HEK293 (cell line): ENCODE results near the gene PDZD8.

ENCODE experiments used
- CTCF ChIA-PET: fragments of 350-600 bp; formaldehyde crosslinking; extraction: SDS; loops from one replicate; lab custom pipeline; 2021; ENCODE audit warnings: antibody characterized with exemption; lab: Yijun Ruan, JAX
- POLR2A ChIA-PET: fragments of 300-600 bp; formaldehyde crosslinking; extraction: SDS; loops from one replicate; lab custom pipeline; 2020; ENCODE audit warnings: antibody characterized with exemption, inconsistent platforms; lab: Yijun Ruan, JAX
- H3K27ac ChIP-seq: fragments of 200-500 bp; sonication (Bioruptor generic); 2 replicates; pipeline ENCODE4 v1.5.1; 2014; ENCODE audit warnings: low read depth, low read length, control low read depth, inconsistent platforms; ENCODE audit errors: extremely low read depth
- H3K36me3 ChIP-seq, 2 experiments: fragments of 200-500 bp in 1 of 2; sonication (Bioruptor generic) in 1 of 2; 1 replicate in 1 of 2; 2 replicates in 1 of 2; pipeline ENCODE4 v1.5.1; 2014 to 2017; ENCODE audit warnings: inconsistent platforms in 2 of 2, low read length in 2 of 2; ENCODE audit not compliant: control insufficient read depth in 2 of 2, insufficient read depth in 1 of 2
- H3K4me1 ChIP-seq: fragments of 200-500 bp; sonication (Bioruptor generic); 2 replicates; pipeline ENCODE4 v1.5.1; 2014; ENCODE audit warnings: mild to moderate bottlenecking, low read length, inconsistent platforms; ENCODE audit not compliant: control insufficient read depth, insufficient read depth
- H3K4me3 ChIP-seq: 2 replicates; pipeline ENCODE4 v1.5.1; 2011; ENCODE audit warnings: low read depth, mild to moderate bottlenecking, control low read depth, low read length, moderate library complexity
- H3K9me3 ChIP-seq: fragments of 200-500 bp; sonication (Bioruptor generic); 2 replicates; pipeline ENCODE4 v1.5.1; 2014; ENCODE audit warnings: low read depth, low read length, inconsistent platforms; ENCODE audit not compliant: control insufficient read depth, insufficient read depth
- HOXA7 ChIP-seq: sonication (generic); formaldehyde crosslinking; IDR thresholded peaks from 2 replicates; pipeline ENCODE4 v1.8.1; 2022; ENCODE audit warnings: missing genetic modification reagents, borderline replicate concordance
- KLF1 ChIP-seq: fragments of 450-650 bp; formaldehyde crosslinking; IDR thresholded peaks from 2 replicates; pipeline ENCODE4 v1.5.1; 2016; ENCODE audit warnings: missing biosample characterization, missing genetic modification characterization
- RBAK ChIP-seq: fragments of 450-650 bp; formaldehyde crosslinking; IDR thresholded peaks from 2 replicates; pipeline ENCODE4 v1.5.1; 2016; ENCODE audit warnings: missing biosample characterization, missing genetic modification characterization
- REPIN1 ChIP-seq: fragments of 450-650 bp; formaldehyde crosslinking; IDR thresholded peaks from 2 replicates; pipeline ENCODE4 v1.5.1; 2017; ENCODE audit warnings: missing biosample characterization, missing genetic modification characterization, low read depth
- YY1 ChIP-seq: fragments of 450-650 bp; formaldehyde crosslinking; IDR thresholded peaks from 2 replicates; pipeline ENCODE4 v1.5.1; 2018; ENCODE audit warnings: missing biosample characterization, missing genetic modification characterization
- ZBTB49 ChIP-seq: fragments of 450-650 bp; formaldehyde crosslinking; IDR thresholded peaks from 2 replicates; pipeline ENCODE4 v1.5.1; 2016; ENCODE audit warnings: missing biosample characterization, missing genetic modification characterization, low read depth
- ZNF223 ChIP-seq: fragments of 450-650 bp; formaldehyde crosslinking; IDR thresholded peaks from 2 replicates; pipeline ENCODE4 v1.5.1; 2016; ENCODE audit warnings: missing biosample characterization, missing genetic modification characterization
- ZNF266 ChIP-seq: fragments of 450-650 bp; formaldehyde crosslinking; IDR thresholded peaks from 2 replicates; pipeline ENCODE4 v1.5.1; 2016; ENCODE audit warnings: missing biosample characterization, missing genetic modification characterization, low read depth
- ZNF274 ChIP-seq, 2 experiments: fragments of 200-500 bp in 1 of 2; fragments of 450-650 bp in 1 of 2; sonication (Bioruptor generic) in 1 of 2; formaldehyde crosslinking in 1 of 2; IDR thresholded peaks; 2 replicates each; pipeline versions ENCODE4 v1.5.1 to v1.6.1; 2014 to 2016; ENCODE audit warnings: borderline replicate concordance in 1 of 2, inconsistent platforms in 1 of 2, low read length in 1 of 2, missing biosample characterization in 1 of 2, missing genetic modification characterization in 1 of 2
- ZNF324 ChIP-seq: fragments of 450-650 bp; formaldehyde crosslinking; IDR thresholded peaks from 2 replicates; pipeline ENCODE4 v1.5.1; 2016; ENCODE audit warnings: missing biosample characterization, missing genetic modification characterization
- ZNF449 ChIP-seq: fragments of 450-650 bp; formaldehyde crosslinking; IDR thresholded peaks from 2 replicates; pipeline ENCODE4 v1.5.1; 2017; ENCODE audit warnings: missing biosample characterization, mild to moderate bottlenecking, missing genetic modification characterization, moderate library complexity
- ZNF518A ChIP-seq: fragments of 450-650 bp; formaldehyde crosslinking; conservative IDR thresholded peaks from 2 replicates; pipeline ENCODE4 v1.5.1; 2016; ENCODE audit warnings: low read depth, missing biosample characterization, missing genetic modification characterization
- ZNF544 ChIP-seq: fragments of 450-650 bp; formaldehyde crosslinking; IDR thresholded peaks from 2 replicates; pipeline ENCODE4 v1.5.0; 2017; ENCODE audit warnings: missing biosample characterization, missing genetic modification characterization
- ZNF639 ChIP-seq: fragments of 450-650 bp; formaldehyde crosslinking; IDR thresholded peaks from 2 replicates; pipeline ENCODE4 v1.5.1; 2016; ENCODE audit warnings: missing biosample characterization, missing genetic modification characterization

PDZD8 gene

GRCh38 chr10:117318909-117319308, 56.3 kb downstream of the PDZD8 start:
- ChIA-PET CTCF (interaction anchor here (0.5 to 6.0 kb wide), 26 partner anchors 9 to 600 kb away, joined by 3 to 142 read pairs (median 4); no protein-coding TSS in a partner anchor), POLR2A (no interaction called here)
- Histone ChIP-seq H3K4me1 (peaks cover 9% of the 10 kb centered on the region), H3K4me3 (no peak overlapping the region), H3K9me3 (no peaks in the 10 kb centered on the region), H3K36me3 (peaks cover 0 to 9% of the 10 kb centered on the region in 2 experiments), H3K27ac (no peak overlapping the region)
- no peak for TF ChIP-seq ZNF266 (tag by site-specific recombination)
- TF ChIP-seq RBAK (tag by site-specific recombination): no peak
- TF ChIP-seq ZNF639: no peak
- TF ChIP-seq ZNF324: no peak
- no peak for TF ChIP-seq ZNF518A (tag by site-specific recombination)
- no peak for TF ChIP-seq ZNF274 (IDR thresholded peaks at IDR 0.05; ENCODE audit: low read length)
- no peak for TF ChIP-seq ZNF274 (tag by site-specific recombination; IDR thresholded peaks at IDR 0.05; ENCODE audit: borderline replicate concordance)
- no peak for TF ChIP-seq YY1
- no peak for TF ChIP-seq ZNF544 (tag by site-specific recombination)

GRCh38 chr10:117316701-117317100, 58.5 kb downstream of the PDZD8 start:
- Histone ChIP-seq H3K4me1 (no peaks in the 10 kb centered on the region), H3K4me3 (no peak overlapping the region), H3K36me3 (peaks cover 0 to 13% of the 10 kb centered on the region in 2 experiments), H3K27ac (no peak overlapping the region), H3K9me3 (no peaks in the 10 kb centered on the region)
- TF ChIP-seq ZNF223: no peak
- no peak for TF ChIP-seq ZNF449 (tag by site-specific recombination)
- POLR2A ChIA-PET: no interaction called here
- CTCF ChIA-PET: interaction anchor here (4.3 to 6.0 kb wide), 2 partner anchors 95 to 100 kb away, joined by 35 to 142 read pairs; no protein-coding TSS in a partner anchor

- CTCF ChIA-PET: interaction anchor here (1.2 to 3.0 kb wide), 2 partner anchors 87 to 97 kb away, joined by 5 to 18 read pairs; no protein-coding TSS in a partner anchor
- H3K9me3 ChIP-seq: no peaks in the 10 kb centered on the region
- no peak overlapping the region for H3K27ac ChIP-seq
- no peaks in the 10 kb centered on the region for H3K4me1 ChIP-seq
- POLR2A ChIA-PET: no interaction called here
- peaks cover 0 to 17% of the 10 kb centered on the region in 2 experiments for H3K36me3 ChIP-seq
- no peak for TF ChIP-seq REPIN1 (tag by site-specific recombination)
- no peak for TF ChIP-seq HOXA7 (CRISPR knock-in tag)
- no peak for TF ChIP-seq ZBTB49 (tag by site-specific recombination)
- no peak for TF ChIP-seq KLF1 (tag by site-specific recombination)
- H3K4me3 ChIP-seq: no peak overlapping the region
Measured at GRCh38 chr10:117313641-117314040, 61.6 kb downstream of the PDZD8 start.
